ENCODE results near the gene TMEM200B. TPM values are rescaled to one million over a fixed set of nuclear protein-coding genes. Genes with fewer than 3 reads are reported as not detected.
"Not testable (repeated sequence)": the region's sequence is repeated elsewhere in the genome, so short reads cannot be mapped to it uniquely, and the experiment has no call there.

The TMEM200B gene
- polyA plus RNA-seq, 1 experiment, result 18.8 TPM

DNA sequence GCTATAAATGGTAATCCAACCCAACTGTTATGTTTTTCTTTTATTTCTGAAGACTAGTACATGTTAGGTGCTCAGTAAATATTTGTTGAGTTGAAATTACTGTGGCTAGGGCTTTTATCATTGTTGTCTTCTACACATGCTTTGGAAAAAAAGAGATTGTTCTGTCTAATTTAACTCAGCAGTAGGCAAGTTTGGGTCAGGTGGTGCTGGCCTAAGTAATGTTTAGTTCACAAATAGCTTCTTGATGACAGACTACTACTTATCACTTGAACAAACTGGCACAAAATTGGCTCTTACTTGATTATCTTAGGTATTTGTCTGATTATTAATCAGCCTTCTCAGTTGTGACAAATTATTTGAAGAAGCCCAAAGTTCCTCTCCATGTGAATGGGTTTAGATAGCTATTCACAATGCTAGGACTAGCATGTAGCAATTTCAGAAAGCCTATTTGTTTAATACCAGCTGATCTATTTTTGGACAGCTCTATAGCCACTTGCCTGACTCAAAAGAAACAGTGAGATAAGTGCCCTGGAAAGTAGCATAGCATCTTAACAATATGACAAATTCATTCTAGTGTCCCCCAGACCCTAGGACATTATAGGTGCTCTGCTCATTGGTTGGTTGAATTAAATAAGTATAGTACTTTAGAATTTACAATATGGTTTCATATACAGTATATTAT is 32.6 kb downstream of the TMEM200B start:
- CTCF ChIA-PET, result interaction anchor here (1.3 kb wide), 1 partner anchor 111 kb away, joined by 3 read pairs; no protein-coding TSS in a partner anchor
- H3K36me3 ChIP-seq (ENCODE audit: control insufficient read depth, insufficient read depth, low read length), result no peaks in the 10 kb centered on the region
- POLR2A ChIA-PET, result no interaction called here
- TF ChIP-seq, protein P1, sequence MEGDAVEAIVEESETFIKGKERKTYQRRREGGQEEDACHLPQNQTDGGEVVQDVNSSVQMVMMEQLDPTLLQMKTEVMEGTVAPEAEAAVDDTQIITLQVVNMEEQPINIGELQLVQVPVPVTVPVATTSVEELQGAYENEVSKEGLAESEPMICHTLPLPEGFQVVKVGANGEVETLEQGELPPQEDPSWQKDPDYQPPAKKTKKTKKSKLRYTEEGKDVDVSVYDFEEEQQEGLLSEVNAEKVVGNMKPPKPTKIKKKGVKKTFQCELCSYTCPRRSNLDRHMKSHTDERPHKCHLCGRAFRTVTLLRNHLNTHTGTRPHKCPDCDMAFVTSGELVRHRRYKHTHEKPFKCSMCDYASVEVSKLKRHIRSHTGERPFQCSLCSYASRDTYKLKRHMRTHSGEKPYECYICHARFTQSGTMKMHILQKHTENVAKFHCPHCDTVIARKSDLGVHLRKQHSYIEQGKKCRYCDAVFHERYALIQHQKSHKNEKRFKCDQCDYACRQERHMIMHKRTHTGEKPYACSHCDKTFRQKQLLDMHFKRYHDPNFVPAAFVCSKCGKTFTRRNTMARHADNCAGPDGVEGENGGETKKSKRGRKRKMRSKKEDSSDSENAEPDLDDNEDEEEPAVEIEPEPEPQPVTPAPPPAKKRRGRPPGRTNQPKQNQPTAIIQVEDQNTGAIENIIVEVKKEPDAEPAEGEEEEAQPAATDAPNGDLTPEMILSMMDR (IDR thresholded peaks at IDR 0.05; ENCODE audit: insufficient read depth, low read depth, low read length), result no peak
- no peak overlapping the region for H3K4me3 ChIP-seq (ENCODE audit: low read depth, low read length)
- H3K27me3 ChIP-seq (ENCODE audit: control insufficient read depth, insufficient read depth, low read length), result no peaks in the 10 kb centered on the region
- DNase-seq (ENCODE audit: low read depth), result no peak

DNA sequence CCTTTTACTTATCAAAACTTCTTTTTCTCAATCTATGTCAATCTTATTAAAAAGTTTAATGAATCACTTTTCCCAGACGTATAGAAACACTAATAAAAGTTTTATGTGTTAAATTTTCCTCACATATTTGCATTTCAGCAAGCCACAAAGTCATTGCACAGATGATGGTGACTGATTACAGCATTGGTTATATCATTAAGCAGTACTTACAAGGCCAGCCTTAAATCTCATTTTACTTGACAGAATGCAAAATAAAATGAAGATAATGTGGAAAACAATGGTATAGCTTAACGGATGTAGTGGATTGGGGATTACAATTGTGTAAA is 39.5 kb downstream of the TMEM200B start:
- Histone ChIP-seq H3K27me3 (ENCODE audit: control insufficient read depth, insufficient read depth, low read length) (no peaks in the 10 kb centered on the region), H3K36me3 (ENCODE audit: control insufficient read depth, insufficient read depth, low read length) (no peaks in the 10 kb centered on the region), H3K4me3 (ENCODE audit: low read depth, low read length) (no peak overlapping the region)
- TF ChIP-seq, protein P1 (IDR thresholded peaks at IDR 0.05; ENCODE audit: insufficient read depth, low read depth, low read length), result no peak
- POLR2A ChIA-PET, result no interaction called here
- DNase-seq (ENCODE audit: low read depth), result no peak
- CTCF ChIA-PET, result no interaction called here

DNA sequence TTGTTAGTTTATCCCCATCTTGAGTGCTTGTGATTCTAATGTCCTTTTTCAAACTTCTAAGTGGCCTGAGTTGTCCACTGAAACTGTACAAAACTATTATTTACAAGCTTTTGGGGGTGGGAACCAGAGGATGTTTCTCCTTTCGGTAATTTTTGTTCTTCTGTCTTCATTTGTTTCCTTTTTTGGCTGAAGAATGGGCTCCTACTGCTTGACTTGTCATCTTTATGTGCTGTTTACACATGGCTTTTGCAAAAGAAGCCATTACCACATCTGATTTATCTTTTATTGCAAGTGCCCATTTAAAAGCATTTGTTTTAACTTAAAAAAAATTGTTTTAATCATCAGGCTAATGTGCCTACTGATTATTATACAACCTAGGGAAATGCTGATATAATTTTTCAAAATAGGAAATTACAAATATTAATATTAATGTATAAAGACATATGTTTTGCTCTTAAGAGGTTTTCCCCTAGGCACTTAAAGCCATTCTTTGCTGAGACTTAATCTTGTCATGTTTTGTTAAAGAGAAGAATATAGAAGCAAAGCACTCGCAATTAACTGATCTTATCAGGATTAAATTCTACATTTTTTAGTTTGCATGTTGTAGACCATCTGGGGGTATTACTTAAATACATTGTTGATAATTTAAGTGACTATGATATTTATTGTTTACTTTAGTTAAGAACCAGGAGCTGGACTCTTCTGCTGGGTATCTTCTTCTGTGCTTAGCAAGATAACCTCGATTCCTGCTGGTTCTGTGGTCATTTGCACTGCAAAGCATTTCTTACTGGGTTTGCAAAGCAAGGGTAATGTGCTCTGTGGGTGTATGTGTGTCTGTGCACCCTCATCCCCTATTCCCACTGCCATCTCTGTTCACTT is 40.1 kb downstream of the TMEM200B start:
- H3K27me3 ChIP-seq (ENCODE audit: control insufficient read depth, insufficient read depth, low read length), result no peaks in the 10 kb centered on the region
- H3K4me3 ChIP-seq (ENCODE audit: low read depth, low read length), result no peak overlapping the region
- TF ChIP-seq, protein P1 (IDR thresholded peaks at IDR 0.05; ENCODE audit: insufficient read depth, low read depth, low read length), result no peak
- DNase-seq (ENCODE audit: low read depth), result peak; percentile 4
- ChIA-PET POLR2A (interaction anchor here (0.5 kb wide), 1 partner anchor 90 kb away, joined by 10 read pairs; no protein-coding TSS in a partner anchor), CTCF (interaction anchor here (1.2 kb wide), 1 partner anchor 206 kb away, joined by 4 read pairs; no protein-coding TSS in a partner anchor)
- no peaks in the 10 kb centered on the region for H3K36me3 ChIP-seq (ENCODE audit: control insufficient read depth, insufficient read depth, low read length)

DNA sequence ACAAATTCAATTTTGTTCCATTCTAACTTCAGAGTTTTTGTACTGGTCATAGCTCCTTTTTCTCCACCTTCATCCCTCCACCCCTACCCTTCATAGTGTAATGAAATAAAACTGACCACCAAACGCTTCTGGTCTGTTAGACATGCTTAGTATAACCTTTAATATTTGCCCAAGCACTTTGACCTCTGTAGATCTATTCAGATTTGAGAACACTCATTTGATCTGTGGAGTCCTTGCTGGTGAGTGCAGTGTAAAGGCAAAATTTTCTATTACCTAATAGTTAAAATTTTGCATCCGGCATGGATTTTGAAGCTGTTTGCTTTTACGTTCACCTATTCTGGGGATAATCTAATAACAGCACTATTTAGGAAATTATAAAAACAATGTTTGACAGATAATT is 41.2 kb downstream of the TMEM200B start:
- Histone ChIP-seq H3K27me3 (ENCODE audit: control insufficient read depth, insufficient read depth, low read length) (no peaks in the 10 kb centered on the region), H3K36me3 (ENCODE audit: control insufficient read depth, insufficient read depth, low read length) (no peaks in the 10 kb centered on the region), H3K4me3 (ENCODE audit: low read depth, low read length) (no peak overlapping the region)
- TF ChIP-seq, protein P1 (IDR thresholded peaks at IDR 0.05; ENCODE audit: insufficient read depth, low read depth, low read length), result no peak
- ChIA-PET POLR2A (no interaction called here), CTCF (interaction anchor here (1.2 kb wide), 1 partner anchor 205 kb away, joined by 4 read pairs; no protein-coding TSS in a partner anchor)
- no peak for DNase-seq (ENCODE audit: low read depth)

DNA sequence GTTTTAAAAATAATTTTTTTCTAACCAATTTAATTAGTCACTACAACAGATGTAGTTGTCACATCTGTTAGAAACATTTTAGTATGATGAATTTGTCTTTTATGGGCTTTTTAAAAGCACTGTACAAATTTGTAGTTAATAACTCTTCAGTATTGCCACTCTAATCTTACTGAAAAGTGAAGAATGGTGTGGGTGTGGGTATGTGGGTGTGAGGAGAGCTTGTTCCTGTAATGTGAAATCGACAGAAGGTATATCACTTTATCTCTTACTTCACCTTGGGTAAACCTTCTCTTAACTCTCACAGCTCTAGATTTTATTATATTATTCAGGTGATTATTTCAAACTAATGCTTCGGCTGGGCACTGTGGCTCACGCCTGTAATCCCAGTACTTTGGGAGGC is 42.5 kb downstream of the TMEM200B start:
- POLR2A ChIA-PET, result no interaction called here
- TF ChIP-seq, protein P1 (IDR thresholded peaks at IDR 0.05; ENCODE audit: insufficient read depth, low read depth, low read length), result no peak
- CTCF ChIA-PET, result no interaction called here
- Histone ChIP-seq H3K36me3 (ENCODE audit: control insufficient read depth, insufficient read depth, low read length) (no peaks in the 10 kb centered on the region), H3K27me3 (ENCODE audit: control insufficient read depth, insufficient read depth, low read length) (no peaks in the 10 kb centered on the region), H3K4me3 (ENCODE audit: low read depth, low read length) (no peak overlapping the region)
- no peak for DNase-seq (ENCODE audit: low read depth)

DNA sequence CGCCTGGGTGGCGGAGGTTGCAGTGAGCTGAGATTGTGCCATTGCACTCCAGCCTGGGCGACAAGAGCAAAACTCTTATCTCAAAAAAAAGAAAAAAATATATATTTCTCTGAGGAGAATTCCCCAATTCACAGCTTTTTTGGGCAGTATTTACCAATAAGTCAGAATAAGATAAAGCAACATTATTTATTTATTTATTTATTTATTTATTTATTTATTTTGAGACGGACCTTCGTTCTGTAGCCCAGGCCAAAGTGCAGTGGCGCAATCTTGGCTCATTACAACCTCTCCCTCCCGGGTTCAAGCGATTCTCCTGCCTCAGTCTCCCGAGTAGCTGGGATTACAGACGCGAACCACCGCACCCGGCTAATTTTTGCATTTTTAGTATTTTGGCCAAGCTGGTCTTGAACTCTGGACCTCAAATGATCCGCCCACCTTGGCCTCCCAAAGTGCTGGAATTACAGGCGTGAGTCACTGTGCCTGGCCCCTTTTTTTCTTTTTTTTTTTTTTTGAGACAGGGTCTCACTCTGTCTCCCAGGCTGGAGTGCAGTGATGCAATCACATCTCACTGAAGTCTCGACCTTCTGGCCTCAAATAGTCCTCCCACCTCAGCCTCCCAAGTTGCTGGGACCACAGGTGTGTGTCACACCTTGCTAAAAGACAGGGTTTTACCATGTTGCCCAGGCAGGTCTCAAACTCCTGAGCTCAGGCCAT is 43.6 kb downstream of the TMEM200B start:
- H3K27me3 ChIP-seq (ENCODE audit: control insufficient read depth, insufficient read depth, low read length); POLR2A ChIA-PET: not testable (repeated sequence)

More for the DNA sequence above, 43.6 kb downstream of the TMEM200B start:
- DNase-seq (ENCODE audit: low read depth); H3K36me3 ChIP-seq (ENCODE audit: control insufficient read depth, insufficient read depth, low read length); CTCF ChIA-PET; H3K4me3 ChIP-seq (ENCODE audit: low read depth, low read length): not testable (repeated sequence)
